GM23338 (cell line): ENCODE data around the gene CHAD. TPM values are rescaled to one million over a fixed set of nuclear protein-coding genes. Genes with fewer than 3 reads are reported as not detected.

Source experiments
- ATAC-seq: fragments of 200-7000 bp; cut with Tn5 transposase; 3 replicates; pipeline ENCODE4 v1.9.1; 2020
- DNase-seq: peaks from one replicate; pipeline ENCODE4 v3.0.0-alpha.2; 2015; ENCODE audit warnings: low spot score
- H2AFZ ChIP-seq: fragments of 200-600 bp; sonication (generic); 2 replicates; pipeline ENCODE4 v1.8.0; 2016; ENCODE audit warnings: antibody characterized with exemption, mild to moderate bottlenecking, moderate library complexity
- H3F3A ChIP-seq: fragments of 200-600 bp; sonication (generic); replicated peaks from 2 replicates; pipeline ENCODE4 v1.8.0; 2017; ENCODE audit warnings: antibody characterized with exemption, mixed run types, low read depth
- H3K27ac ChIP-seq: fragments of 200-600 bp; sonication (generic); 2 replicates; pipeline ENCODE4 v1.6.1; 2016; ENCODE audit warnings: low read depth
- H3K27me3 ChIP-seq: fragments of 200-600 bp; sonication (generic); 2 replicates; pipeline ENCODE4 v1.8.0; 2016; ENCODE audit warnings: mild to moderate bottlenecking, mixed run types, moderate library complexity; ENCODE audit not compliant: insufficient read depth
- H3K36me3 ChIP-seq: fragments of 200-600 bp; sonication (generic); 2 replicates; pipeline ENCODE4 v1.8.0; 2016; ENCODE audit warnings: mild to moderate bottlenecking; ENCODE audit not compliant: insufficient read depth
- H3K4me1 ChIP-seq: fragments of 200-600 bp; sonication (generic); 2 replicates; pipeline ENCODE4 v1.8.0; 2016; ENCODE audit warnings: mild to moderate bottlenecking, moderate library complexity; ENCODE audit not compliant: insufficient read depth
- H3K4me2 ChIP-seq: fragments of 200-600 bp; sonication (generic); 2 replicates; pipeline ENCODE4 v1.7.1; 2017; ENCODE audit warnings: mixed run types
- H3K4me3 ChIP-seq: fragments of 200-600 bp; sonication (generic); 2 replicates; pipeline ENCODE4 v1.6.1; 2016; ENCODE audit warnings: mixed run types
- H3K79me2 ChIP-seq: fragments of 200-600 bp; sonication (generic); replicated peaks from 2 replicates; pipeline ENCODE4 v1.8.0; 2017; ENCODE audit warnings: mild to moderate bottlenecking; ENCODE audit not compliant: insufficient read depth
- H3K9me2 ChIP-seq: fragments of 200-600 bp; sonication (generic); 2 replicates; pipeline ENCODE4 v1.8.0; 2017; ENCODE audit not compliant: insufficient read depth
- H4K20me1 ChIP-seq: fragments of 200-600 bp; sonication (generic); replicated peaks from 2 replicates; pipeline ENCODE4 v1.8.0; 2017; ENCODE audit warnings: mild to moderate bottlenecking; ENCODE audit not compliant: insufficient read depth
- H3K27ac Mint-ChIP-seq: 2 replicates; pipeline ENCODE4 v1.8.0; 2020; ENCODE audit warnings: inconsistent platforms, mild to moderate bottlenecking, moderate library complexity, mixed read lengths
- H3K27me3 Mint-ChIP-seq: 3 replicates; pipeline ENCODE4 v1.8.0; 2022; ENCODE audit warnings: low read depth, mild to moderate bottlenecking, moderate library complexity, mixed read lengths, inconsistent platforms; ENCODE audit not compliant: insufficient read depth, poor library complexity
- H3K36me3 Mint-ChIP-seq: 3 replicates; pipeline ENCODE4 v1.8.0; 2021; ENCODE audit warnings: low read depth, mild to moderate bottlenecking, inconsistent platforms, moderate library complexity, mixed read lengths
- H3K4me1 Mint-ChIP-seq: 3 replicates; pipeline ENCODE4 v1.8.0; 2020; ENCODE audit warnings: mild to moderate bottlenecking, inconsistent platforms, mixed read lengths
- H3K4me3 Mint-ChIP-seq: 3 replicates; pipeline ENCODE4 v1.8.0; 2021; ENCODE audit warnings: moderate library complexity, mild to moderate bottlenecking, inconsistent platforms, mixed read lengths
- H3K9me3 Mint-ChIP-seq: 3 replicates; pipeline ENCODE4 v1.8.0; 2020; ENCODE audit warnings: moderate library complexity, mild to moderate bottlenecking, inconsistent platforms, mixed read lengths
- STAT1 ChIP-seq: IDR thresholded peaks from one replicate; pipeline ENCODE4 v1.6.1; 2016; ENCODE audit warnings: antibody characterized with exemption; ENCODE audit not compliant: unreplicated experiment
- ZNF114 ChIP-seq: fragments of 250-450 bp; sonication (Bioruptor Pico); IDR thresholded peaks from 2 replicates; pipeline ENCODE4 v1.5.0; 2020; ENCODE audit warnings: mild to moderate bottlenecking, moderate library complexity
- ZNF331 ChIP-seq: fragments of 250-450 bp; sonication (Bioruptor Pico); IDR thresholded peaks from 2 replicates; pipeline ENCODE4 v1.5.0; 2020; ENCODE audit warnings: low read depth, mild to moderate bottlenecking, moderate library complexity
- polyA plus RNA-seq: library from polyadenylated mRNA; unstranded; fragments of >200 nt; fragmentation: Nextera tagmentation; extraction: Ambion mirVana; gene quantifications from 2 replicates; pipeline ENCODE4 v1.2.1, GENCODE V29; 2016
- total RNA-seq: library from RNA; depleted of rRNA; stranded (reverse); fragments of >200 nt; shearing (Covaris generic); gene quantifications from 2 replicates; pipeline ENCODE4 v1.2.3, GENCODE V29; 2014
- TF ChIP-seq, protein P1 (sequence below): IDR thresholded peaks from one replicate; pipeline ENCODE4 v1.6.1; 2018; ENCODE audit warnings: antibody characterized with exemption; ENCODE audit not compliant: unreplicated experiment
- TF ChIP-seq, protein P2 (sequence below): fragments of 250-450 bp; sonication (Bioruptor Pico); IDR thresholded peaks from 2 replicates; pipeline ENCODE4 v1.5.0; 2020; ENCODE audit warnings: mild to moderate bottlenecking, moderate library complexity

Gene CHAD
- total and polyA plus RNA-seq, 2 experiments from 2014 or later, result 0.18 TPM; not detected in 1

DNA sequence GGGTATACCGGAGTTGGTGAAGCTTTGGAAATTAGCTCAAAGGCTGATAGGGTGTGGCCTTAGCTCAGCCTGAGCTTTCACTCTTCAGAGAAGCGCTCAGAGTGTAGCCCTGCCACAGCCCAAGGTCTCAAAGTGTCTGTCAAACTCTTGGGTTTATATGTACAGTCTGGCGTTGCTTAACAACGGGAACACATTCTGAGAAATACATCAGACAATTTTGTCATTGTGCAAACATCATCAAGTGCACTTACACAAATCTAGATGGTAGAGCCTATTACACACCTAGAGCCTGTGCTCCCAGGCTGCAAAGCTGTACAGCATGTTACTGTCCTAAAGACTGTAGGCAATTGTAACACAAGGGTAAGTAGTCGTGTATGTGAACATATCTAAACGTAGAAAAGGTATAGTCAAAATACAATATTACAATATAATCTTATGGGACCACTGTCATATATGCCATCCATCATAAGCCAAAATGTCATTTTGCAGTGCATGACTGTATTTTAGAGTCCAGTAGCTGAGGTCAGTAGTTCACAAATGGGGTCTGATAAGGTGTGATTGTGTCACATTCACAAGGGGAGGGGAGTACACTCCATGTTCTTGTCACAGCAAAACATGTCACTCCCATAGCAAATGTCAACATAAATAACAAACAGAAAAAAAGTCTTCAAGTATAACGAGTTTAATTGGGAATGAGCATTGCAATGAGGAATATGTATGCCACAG lies 20.6 kb downstream of the CHAD start (continued):
- TF ChIP-seq, protein P1, sequence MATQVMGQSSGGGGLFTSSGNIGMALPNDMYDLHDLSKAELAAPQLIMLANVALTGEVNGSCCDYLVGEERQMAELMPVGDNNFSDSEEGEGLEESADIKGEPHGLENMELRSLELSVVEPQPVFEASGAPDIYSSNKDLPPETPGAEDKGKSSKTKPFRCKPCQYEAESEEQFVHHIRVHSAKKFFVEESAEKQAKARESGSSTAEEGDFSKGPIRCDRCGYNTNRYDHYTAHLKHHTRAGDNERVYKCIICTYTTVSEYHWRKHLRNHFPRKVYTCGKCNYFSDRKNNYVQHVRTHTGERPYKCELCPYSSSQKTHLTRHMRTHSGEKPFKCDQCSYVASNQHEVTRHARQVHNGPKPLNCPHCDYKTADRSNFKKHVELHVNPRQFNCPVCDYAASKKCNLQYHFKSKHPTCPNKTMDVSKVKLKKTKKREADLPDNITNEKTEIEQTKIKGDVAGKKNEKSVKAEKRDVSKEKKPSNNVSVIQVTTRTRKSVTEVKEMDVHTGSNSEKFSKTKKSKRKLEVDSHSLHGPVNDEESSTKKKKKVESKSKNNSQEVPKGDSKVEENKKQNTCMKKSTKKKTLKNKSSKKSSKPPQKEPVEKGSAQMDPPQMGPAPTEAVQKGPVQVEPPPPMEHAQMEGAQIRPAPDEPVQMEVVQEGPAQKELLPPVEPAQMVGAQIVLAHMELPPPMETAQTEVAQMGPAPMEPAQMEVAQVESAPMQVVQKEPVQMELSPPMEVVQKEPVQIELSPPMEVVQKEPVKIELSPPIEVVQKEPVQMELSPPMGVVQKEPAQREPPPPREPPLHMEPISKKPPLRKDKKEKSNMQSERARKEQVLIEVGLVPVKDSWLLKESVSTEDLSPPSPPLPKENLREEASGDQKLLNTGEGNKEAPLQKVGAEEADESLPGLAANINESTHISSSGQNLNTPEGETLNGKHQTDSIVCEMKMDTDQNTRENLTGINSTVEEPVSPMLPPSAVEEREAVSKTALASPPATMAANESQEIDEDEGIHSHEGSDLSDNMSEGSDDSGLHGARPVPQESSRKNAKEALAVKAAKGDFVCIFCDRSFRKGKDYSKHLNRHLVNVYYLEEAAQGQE, result no peak
- TF ChIP-seq, protein P2, sequence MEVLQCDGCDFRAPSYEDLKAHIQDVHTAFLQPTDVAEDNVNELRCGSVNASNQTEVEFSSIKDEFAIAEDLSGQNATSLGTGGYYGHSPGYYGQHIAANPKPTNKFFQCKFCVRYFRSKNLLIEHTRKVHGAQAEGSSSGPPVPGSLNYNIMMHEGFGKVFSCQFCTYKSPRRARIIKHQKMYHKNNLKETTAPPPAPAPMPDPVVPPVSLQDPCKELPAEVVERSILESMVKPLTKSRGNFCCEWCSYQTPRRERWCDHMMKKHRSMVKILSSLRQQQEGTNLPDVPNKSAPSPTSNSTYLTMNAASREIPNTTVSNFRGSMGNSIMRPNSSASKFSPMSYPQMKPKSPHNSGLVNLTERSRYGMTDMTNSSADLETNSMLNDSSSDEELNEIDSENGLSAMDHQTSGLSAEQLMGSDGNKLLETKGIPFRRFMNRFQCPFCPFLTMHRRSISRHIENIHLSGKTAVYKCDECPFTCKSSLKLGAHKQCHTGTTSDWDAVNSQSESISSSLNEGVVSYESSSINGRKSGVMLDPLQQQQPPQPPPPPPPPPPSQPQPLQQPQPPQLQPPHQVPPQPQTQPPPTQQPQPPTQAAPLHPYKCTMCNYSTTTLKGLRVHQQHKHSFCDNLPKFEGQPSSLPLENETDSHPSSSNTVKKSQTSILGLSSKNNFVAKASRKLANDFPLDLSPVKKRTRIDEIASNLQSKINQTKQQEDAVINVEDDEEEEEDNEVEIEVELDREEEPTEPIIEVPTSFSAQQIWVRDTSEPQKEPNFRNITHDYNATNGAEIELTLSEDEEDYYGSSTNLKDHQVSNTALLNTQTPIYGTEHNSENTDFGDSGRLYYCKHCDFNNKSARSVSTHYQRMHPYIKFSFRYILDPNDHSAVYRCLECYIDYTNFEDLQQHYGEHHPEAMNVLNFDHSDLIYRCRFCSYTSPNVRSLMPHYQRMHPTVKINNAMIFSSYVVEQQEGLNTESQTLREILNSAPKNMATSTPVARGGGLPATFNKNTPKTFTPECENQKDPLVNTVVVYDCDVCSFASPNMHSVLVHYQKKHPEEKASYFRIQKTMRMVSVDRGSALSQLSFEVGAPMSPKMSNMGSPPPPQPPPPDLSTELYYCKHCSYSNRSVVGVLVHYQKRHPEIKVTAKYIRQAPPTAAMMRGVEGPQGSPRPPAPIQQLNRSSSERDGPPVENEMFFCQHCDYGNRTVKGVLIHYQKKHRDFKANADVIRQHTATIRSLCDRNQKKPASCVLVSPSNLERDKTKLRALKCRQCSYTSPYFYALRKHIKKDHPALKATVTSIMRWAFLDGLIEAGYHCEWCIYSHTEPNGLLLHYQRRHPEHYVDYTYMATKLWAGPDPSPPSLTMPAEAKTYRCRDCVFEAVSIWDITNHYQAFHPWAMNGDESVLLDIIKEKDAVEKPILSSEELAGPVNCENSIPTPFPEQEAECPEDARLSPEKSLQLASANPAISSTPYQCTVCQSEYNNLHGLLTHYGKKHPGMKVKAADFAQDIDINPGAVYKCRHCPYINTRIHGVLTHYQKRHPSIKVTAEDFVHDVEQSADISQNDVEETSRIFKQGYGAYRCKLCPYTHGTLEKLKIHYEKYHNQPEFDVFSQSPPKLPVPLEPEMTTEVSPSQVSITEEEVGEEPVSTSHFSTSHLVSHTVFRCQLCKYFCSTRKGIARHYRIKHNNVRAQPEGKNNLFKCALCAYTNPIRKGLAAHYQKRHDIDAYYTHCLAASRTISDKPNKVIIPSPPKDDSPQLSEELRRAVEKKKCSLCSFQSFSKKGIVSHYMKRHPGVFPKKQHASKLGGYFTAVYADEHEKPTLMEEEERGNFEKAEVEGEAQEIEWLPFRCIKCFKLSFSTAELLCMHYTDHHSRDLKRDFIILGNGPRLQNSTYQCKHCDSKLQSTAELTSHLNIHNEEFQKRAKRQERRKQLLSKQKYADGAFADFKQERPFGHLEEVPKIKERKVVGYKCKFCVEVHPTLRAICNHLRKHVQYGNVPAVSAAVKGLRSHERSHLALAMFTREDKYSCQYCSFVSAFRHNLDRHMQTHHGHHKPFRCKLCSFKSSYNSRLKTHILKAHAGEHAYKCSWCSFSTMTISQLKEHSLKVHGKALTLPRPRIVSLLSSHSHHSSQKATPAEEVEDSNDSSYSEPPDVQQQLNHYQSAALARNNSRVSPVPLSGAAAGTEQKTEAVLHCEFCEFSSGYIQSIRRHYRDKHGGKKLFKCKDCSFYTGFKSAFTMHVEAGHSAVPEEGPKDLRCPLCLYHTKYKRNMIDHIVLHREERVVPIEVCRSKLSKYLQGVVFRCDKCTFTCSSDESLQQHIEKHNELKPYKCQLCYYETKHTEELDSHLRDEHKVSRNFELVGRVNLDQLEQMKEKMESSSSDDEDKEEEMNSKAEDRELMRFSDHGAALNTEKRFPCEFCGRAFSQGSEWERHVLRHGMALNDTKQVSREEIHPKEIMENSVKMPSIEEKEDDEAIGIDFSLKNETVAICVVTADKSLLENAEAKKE (CRISPR knock-in tag), result no peak

DNA sequence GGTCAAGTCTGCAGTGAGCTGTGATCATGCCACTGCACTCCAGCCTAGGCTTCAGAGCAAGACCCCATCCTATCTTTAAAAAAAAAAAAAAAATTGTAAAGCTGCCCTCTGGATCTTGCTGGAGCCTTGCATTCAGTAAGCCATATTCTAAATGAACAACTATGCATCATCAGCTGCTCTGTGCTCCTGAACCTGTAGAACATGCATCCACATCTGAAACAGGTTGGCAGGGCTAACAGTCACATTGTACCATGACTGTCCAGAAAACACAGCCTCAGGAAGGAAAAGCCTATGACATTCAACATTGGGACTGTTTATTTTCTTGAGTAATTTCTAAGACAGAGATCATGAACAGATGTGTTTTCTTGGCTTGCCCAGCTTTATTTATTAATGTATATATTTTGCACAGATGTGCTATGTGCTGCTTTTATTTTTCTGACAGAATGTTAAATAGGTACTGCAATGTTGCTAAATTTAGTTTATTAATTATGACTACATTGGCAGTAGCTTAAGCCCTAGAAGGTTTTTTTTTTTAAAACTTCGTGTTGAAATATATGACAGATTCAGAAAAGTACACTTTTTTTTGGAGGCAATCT lies 22.9 kb downstream of the CHAD start:
- Histone ChIP-seq H3K4me1 (peaks cover 9% of the 10 kb centered on the region), H3K79me2 (no peaks in the 10 kb centered on the region), H3K4me2 (no peak overlapping the region), H3F3A (no peaks in the 10 kb centered on the region), H3K9me2 (no peaks in the 10 kb centered on the region), H2AFZ (no peak overlapping the region), H3K4me3 (no peak overlapping the region), H3K36me3 (no peaks in the 10 kb centered on the region), H3K27ac (no peak overlapping the region), H3K27me3 (no peaks in the 10 kb centered on the region), H4K20me1 (peaks cover 12% of the 10 kb centered on the region)
- Mint-ChIP-seq H3K4me1 (peaks cover 8% of the 10 kb centered on the region), H3K36me3 (no peaks in the 10 kb centered on the region), H3K27me3 (peaks cover 2% of the 10 kb centered on the region), H3K9me3 (no peaks in the 10 kb centered on the region), H3K4me3 (no peak overlapping the region), H3K27ac (no peak overlapping the region)
- ATAC-seq, result no peak
- no peak for DNase-seq
- TF ChIP-seq ZNF114 (CRISPR knock-in tag) (no peak), STAT1 (no peak), ZNF331 (no peak)
